GM12875 (cell line): ENCODE measurements around the gene LHX4.

Experiments used
- H3K4me3 ChIP-seq: one replicate; pipeline ENCODE4 v1.5.1; 2011; ENCODE audit warnings: low read depth, low read length, control low read depth
- TF ChIP-seq, protein P1 (sequence below): IDR thresholded peaks from 2 replicates; pipeline ENCODE4 v1.5.1; 2011; ENCODE audit warnings: low read depth, mild to moderate bottlenecking, control low read depth, inconsistent platforms, low read length, moderate library complexity, borderline replicate concordance; ENCODE audit not compliant: insufficient read depth

Gene LHX4

GRCh38 chr1:180217006-180217405 is 13.1 kb upstream of the LHX4 start:
- H3K4me3 ChIP-seq = no peak overlapping the region
- TF ChIP-seq, protein P1, sequence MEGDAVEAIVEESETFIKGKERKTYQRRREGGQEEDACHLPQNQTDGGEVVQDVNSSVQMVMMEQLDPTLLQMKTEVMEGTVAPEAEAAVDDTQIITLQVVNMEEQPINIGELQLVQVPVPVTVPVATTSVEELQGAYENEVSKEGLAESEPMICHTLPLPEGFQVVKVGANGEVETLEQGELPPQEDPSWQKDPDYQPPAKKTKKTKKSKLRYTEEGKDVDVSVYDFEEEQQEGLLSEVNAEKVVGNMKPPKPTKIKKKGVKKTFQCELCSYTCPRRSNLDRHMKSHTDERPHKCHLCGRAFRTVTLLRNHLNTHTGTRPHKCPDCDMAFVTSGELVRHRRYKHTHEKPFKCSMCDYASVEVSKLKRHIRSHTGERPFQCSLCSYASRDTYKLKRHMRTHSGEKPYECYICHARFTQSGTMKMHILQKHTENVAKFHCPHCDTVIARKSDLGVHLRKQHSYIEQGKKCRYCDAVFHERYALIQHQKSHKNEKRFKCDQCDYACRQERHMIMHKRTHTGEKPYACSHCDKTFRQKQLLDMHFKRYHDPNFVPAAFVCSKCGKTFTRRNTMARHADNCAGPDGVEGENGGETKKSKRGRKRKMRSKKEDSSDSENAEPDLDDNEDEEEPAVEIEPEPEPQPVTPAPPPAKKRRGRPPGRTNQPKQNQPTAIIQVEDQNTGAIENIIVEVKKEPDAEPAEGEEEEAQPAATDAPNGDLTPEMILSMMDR = no peak

GRCh38 chr1:180218806-180219765 is 11.0 kb upstream of the LHX4 start:
- H3K4me3 ChIP-seq = no peak overlapping the region
- TF ChIP-seq, protein P1 = no peak

DNA sequence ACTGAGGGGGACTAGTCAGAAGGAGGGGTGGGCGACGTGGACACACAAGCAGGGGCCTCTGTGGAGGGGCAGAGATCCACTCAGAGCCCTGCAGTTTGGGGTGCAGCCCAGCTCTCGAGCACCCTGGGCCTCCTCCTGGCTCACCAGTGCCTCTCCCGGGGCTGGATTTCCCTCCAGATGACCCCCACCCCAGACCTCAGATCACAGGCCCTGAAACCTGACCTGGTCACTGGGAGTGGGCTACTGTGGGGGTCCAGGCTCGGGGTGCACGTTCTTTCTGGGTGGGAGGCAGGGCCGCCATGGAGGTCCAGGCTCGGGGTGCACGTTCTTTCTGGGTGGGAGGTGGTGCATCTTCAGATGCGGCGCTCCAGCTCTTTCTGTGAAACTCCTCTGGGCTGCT is 10.3 kb upstream of the LHX4 start:
- TF ChIP-seq, protein P1 = no peak
- H3K4me3 ChIP-seq = no peak overlapping the region

- H3K4me3 ChIP-seq = no peak overlapping the region
- TF ChIP-seq, protein P1 = no peak
These were observed 8.6 kb upstream of the LHX4 start for GRCh38 chr1:180221462-180221861.

DNA sequence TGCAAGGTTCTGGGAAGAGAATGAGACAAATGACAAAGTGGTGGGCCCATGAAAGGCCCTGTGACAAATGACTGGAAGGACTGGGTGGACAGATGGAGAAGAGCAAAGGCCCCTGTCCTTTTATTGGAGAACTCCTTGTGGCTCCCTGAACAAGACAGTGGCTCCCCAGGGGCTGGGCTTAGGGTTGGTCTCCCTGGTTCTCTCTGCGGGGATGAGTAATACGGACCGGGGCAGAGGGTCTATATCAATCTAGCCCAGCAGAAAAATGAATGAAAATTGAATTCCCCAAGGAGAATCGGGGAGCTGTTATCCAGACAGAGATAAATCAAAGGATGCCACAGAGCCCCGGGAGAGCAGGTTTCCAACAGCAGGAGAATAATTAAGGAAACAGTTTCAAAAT is 5.2 kb upstream of the LHX4 start:
- TF ChIP-seq, protein P1 = no peak
- no peak overlapping the region for H3K4me3 ChIP-seq

- H3K4me3 ChIP-seq = no peak overlapping the region
- TF ChIP-seq, protein P1 = no peak
These were observed 4.7 kb upstream of the LHX4 start for GRCh38 chr1:180225403-180225802.
